LNCAP (cell line): ENCODE results near the gene CSNK2A2.

Experiments
- CTCF ChIP-seq: fragments of 450-650 bp; IDR thresholded peaks from 2 replicates; pipeline ENCODE4 v1.5.1; 2017; ENCODE audit warnings: mild to moderate bottlenecking

The CSNK2A2 gene

GRCh38 chr16:58196898-58197313 is 1.0 kb downstream of the CSNK2A2 start:
- no peak for TF ChIP-seq CTCF

GRCh38 chr16:58195771-58196170 is 2.1 kb downstream of the CSNK2A2 start:
- no peak for TF ChIP-seq CTCF

DNA sequence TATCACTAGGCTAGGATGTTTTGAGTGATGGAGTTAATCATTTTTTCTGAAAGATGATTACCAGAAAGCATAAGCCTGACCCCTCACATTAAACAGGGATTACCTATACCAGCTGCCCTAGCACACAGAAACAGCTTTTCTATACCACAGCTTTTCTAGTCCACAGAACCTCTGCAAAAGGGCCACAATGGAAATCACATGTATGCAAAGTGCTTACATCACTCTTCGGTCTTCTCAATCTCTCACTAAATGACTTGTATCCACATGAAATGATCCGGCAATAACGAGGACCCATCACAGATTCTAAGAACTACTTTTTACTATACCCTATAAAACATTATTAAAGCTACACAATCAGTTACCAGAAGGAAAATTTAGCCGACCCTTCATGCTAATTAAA is 2.6 kb downstream of the CSNK2A2 start:
- TF ChIP-seq CTCF, result no peak

DNA sequence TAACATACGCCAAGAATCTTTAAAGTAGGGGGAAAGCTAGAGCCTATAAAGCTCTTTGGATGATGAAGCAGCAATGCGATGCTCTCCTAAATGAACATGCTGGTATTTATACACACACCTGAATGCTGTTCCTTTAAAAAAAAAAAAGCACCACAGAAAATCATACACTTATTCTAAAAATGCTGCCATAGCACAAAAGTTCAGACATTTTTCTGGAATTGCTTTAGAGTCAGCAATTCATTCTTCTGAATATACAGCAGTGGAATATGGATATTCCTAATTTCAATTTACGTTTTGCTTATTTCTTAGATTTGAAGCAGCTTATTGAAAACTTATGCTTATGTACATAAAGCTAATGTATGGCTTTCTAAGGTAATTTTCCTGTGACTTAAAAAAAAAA is 3.1 kb downstream of the CSNK2A2 start:
- TF ChIP-seq CTCF, result no peak

DNA sequence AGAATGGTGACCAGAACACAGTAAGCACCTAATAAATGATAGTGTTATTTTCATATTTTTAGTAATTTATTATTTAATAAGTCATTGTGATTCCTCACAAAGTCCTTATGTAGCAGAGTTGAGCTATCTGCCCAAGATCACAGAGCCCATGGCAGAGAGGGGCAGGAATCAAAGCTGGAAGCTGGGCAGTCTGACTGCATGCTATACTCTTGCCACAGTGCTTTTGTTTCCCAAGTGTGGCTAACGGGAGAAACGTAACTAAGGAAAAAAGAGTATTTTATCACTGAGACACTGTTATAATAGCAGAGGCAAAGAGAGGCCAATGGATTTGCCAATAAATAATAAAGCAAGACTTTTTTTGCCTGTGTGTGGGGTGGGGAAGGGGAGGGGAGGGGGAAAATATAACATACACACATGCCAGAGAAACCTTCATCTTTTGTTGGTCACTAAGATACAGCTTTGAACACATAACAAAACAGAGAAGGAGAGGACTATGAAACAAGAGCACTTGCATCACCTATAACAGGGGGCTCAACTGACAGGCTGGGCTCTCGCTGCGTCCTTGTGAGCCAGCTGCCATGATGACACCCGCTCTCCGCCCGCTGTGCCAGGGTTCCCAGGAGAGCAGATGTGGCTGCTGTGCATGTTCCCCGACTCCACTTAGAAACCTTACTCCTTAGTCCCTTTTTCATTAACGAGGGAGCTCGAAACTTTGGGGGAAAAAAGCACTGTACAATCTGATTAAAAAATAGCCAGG is 10.1 kb downstream of the CSNK2A2 start:
- no peak for TF ChIP-seq CTCF

- no peak for TF ChIP-seq CTCF
Measured at GRCh38 chr16:58187092-58187491, 10.8 kb downstream of the CSNK2A2 start.

DNA sequence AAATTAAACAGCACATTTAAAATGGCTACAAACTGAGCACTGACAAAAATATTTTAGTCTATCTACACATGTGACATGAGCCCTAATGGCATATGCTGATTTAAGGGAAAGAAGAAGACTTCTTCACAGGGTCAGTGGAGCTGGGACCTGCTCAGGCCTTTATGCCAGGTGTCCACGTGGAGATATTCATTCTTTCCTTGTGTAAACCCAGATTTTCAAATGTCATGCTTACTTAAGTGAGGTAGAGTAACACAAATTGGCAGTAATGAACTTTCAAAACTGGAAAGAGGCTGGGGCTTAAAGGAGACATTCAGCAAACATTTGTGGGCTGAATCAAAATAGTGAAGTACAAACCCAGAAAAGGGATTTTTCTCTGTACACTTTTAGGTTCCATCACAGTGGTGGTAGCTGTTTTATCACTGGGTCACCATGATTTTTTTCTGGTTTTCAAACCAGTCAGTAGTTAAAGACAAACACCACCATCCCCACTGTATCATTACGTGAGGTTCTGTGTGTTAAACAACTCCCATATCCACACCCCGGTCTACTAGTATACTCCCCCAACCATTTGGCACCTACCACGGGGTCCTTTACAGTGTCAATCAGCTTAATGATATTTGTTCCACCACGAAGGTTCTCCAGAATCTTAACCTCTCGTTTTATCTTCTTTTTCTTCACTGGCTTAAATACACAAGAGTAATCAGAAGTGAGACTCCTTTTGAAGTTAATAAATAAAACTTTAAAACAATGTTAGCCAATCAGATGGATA is 11.5 kb downstream of the CSNK2A2 start:
- TF ChIP-seq CTCF, result no peak
